Prostate gland (tissue), 2 donors: ENCODE measurements around the gene PLA2G4D. TPM values are rescaled to one million over a fixed set of nuclear protein-coding genes. Genes with fewer than 3 reads are reported as not detected.

Experiments used
- DNase-seq: peaks from one replicate; pipeline ENCODE4 v3.0.0-alpha.2; 2019; ENCODE audit warnings: low spot score
- H3K27ac ChIP-seq, 2 donors: fragments of 200-600 bp; sonication (generic); 2 replicates each; pipeline ENCODE4 v1.5.1; 2017 to 2019
- H3K27me3 ChIP-seq: fragments of 200-600 bp; sonication (generic); replicated peaks from 2 replicates; pipeline ENCODE4 v1.5.1; 2019; ENCODE audit not compliant: insufficient read depth
- H3K36me3 ChIP-seq, 2 donors: fragments of 200-600 bp; sonication (generic); 1 replicate in 1 of 2; 2 replicates in 1 of 2; pipeline versions ENCODE4 v1.5.1 to v1.8.1; 2017 to 2019
- H3K4me1 ChIP-seq: fragments of 200-600 bp; sonication (generic); replicated peaks from 2 replicates; pipeline ENCODE4 v1.5.1; 2019
- H3K4me3 ChIP-seq, 2 donors: fragments of 200-600 bp; sonication (generic); 2 replicates each; pipeline ENCODE4 v1.5.1; 2017 to 2019
- H3K9me3 ChIP-seq: fragments of 200-600 bp; sonication (generic); 2 replicates; pipeline ENCODE4 v1.5.1; 2017
- CTCF ChIP-seq, 4 experiments: fragments of 200-600 bp in 2 of 4; fragments of 450-650 bp in 2 of 4; sonication (generic) in 2 of 4; IDR thresholded peaks; 1 replicate in 3 of 4; 2 replicates in 1 of 4; pipeline ENCODE4 v1.5.1; 2016 to 2019; ENCODE audit warnings: antibody characterized with exemption in 4 of 4, mild to moderate bottlenecking in 2 of 4, moderate library complexity in 2 of 4
- POLR2A ChIP-seq: fragments of 450-650 bp; IDR thresholded peaks from one replicate; pipeline ENCODE4 v1.6.1; 2016; ENCODE audit warnings: antibody characterized with exemption, mild to moderate bottlenecking
- POLR2AphosphoS5 ChIP-seq: sonication (generic); formaldehyde crosslinking; IDR thresholded peaks from one replicate; pipeline ENCODE4 v1.6.1; 2017; ENCODE audit warnings: antibody characterized with exemption
- WGBS: methylation state at CpG from one replicate; pipeline ENCODE4 v1.1.5; 2018; 5-methylcytosine and 5-hydroxymethylcytosine counted together
- intact Hi-C: fragments of 100-400 bp; cut with DNase I; formaldehyde crosslinking; loops from one replicate; pipeline ENCODE4 v1.14.2; 2022
- total RNA-seq, 2 donors: library from RNA; depleted of rRNA; stranded (reverse); fragments of >200 nt; gene quantifications; one replicate each; pipeline ENCODE4 v1.1.0, GENCODE V29; 2016

The PLA2G4D gene
- total RNA-seq, 2 donors from 2014 or later, result 1.5 to 2.1 TPM

DNA sequence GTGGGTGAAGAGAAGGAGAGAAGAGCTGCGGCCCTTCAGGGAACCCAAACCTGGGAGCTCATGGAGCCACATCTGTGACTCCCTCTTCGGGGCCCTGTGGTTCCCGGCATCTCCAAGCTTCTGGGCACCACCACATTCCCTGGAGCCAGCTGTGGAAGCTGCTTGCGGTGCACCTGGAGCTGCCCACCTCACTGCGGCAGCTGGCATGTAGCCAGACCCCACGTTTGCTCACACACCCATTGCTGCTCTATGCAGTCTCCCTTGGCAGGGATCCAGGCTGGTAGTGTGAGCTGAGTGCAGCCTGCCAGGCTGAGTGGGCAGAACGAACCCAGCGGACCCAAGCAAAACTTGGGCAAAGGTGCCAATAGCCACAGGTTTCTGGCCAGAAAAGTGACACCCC is 56.7 kb downstream of the PLA2G4D start:
- H3K36me3 ChIP-seq, result no peaks in the 10 kb centered on the region
- intact Hi-C loops, result no loop called here
- WGBS, result 47% methylated on average over 8 of the region's 8 CpGs
- H3K27ac ChIP-seq, result no peak overlapping the region
- no peak overlapping the region for H3K4me3 ChIP-seq
- H3K9me3 ChIP-seq, result no peaks in the 10 kb centered on the region
- DNase-seq, result peak; percentile 58
- no peaks in the 10 kb centered on the region for H3K27me3 ChIP-seq
- TF ChIP-seq CTCF (IDR thresholded peaks at IDR 0.05), result no peak
- TF ChIP-seq POLR2A, result no peak
- TF ChIP-seq POLR2AphosphoS5, result no peak
- no peaks in the 10 kb centered on the region for H3K4me1 ChIP-seq

- 94% methylated on average over 8 of the region's 9 CpGs for WGBS
- intact Hi-C loops, result no loop called here
- Histone ChIP-seq H3K27ac (no peak overlapping the region), H3K4me1 (no peaks in the 10 kb centered on the region), H3K4me3 (no peak overlapping the region), H3K36me3 (no peaks in the 10 kb centered on the region), H3K9me3 (no peaks in the 10 kb centered on the region), H3K27me3 (no peaks in the 10 kb centered on the region)
- TF ChIP-seq CTCF (IDR thresholded peaks at IDR 0.05) (no peak), POLR2A (no peak), POLR2AphosphoS5 (no peak)
- no peak for DNase-seq
Observed at GRCh38 chr15:42036966-42037365, 57.4 kb downstream of the PLA2G4D start.

GRCh38 chr15:42036112-42036905 is 58.1 kb downstream of the PLA2G4D start:
- intact Hi-C loops, result no loop called here
- H3K27ac ChIP-seq, result no peak overlapping the region
- no peaks in the 10 kb centered on the region for H3K36me3 ChIP-seq
- no peaks in the 10 kb centered on the region for H3K27me3 ChIP-seq
- TF ChIP-seq CTCF (IDR thresholded peaks at IDR 0.05) (no peak), POLR2AphosphoS5 (no peak), POLR2A (no peak)
- H3K4me3 ChIP-seq, result no peak overlapping the region
- no peaks in the 10 kb centered on the region for H3K9me3 ChIP-seq
- no peak for DNase-seq
- 95% methylated on average over 41 of the region's 45 CpGs for WGBS
- H3K4me1 ChIP-seq, result no peaks in the 10 kb centered on the region

- H3K9me3 ChIP-seq, result no peaks in the 10 kb centered on the region
- no peak overlapping the region for H3K4me3 ChIP-seq
- H3K36me3 ChIP-seq, result no peaks in the 10 kb centered on the region
- H3K4me1 ChIP-seq, result no peaks in the 10 kb centered on the region
- H3K27me3 ChIP-seq, result no peaks in the 10 kb centered on the region
- TF ChIP-seq POLR2A, result no peak
- peak; percentile 53 for TF ChIP-seq POLR2AphosphoS5
- TF ChIP-seq CTCF (IDR thresholded peaks at IDR 0.05), result no peak
- intact Hi-C loops, result no loop called here
- WGBS, result 44% methylated on average over 3 of the region's 3 CpGs
- peak; percentile 36 for DNase-seq
- no peak overlapping the region for H3K27ac ChIP-seq
Observed at GRCh38 chr15:42035435-42035761, 59.0 kb downstream of the PLA2G4D start.
